ENCODE results near the gene TMEM30A.
A peak's percentile ranks its signal among the peaks of the same experiment; 100 is the strongest.

TMEM30A gene

GRCh38 chr6:75266716-75267291 lies 17.8 kb downstream of the TMEM30A start:
- Histone ChIP-seq H3K36me3 (ENCODE audit: insufficient read depth, low read length) (peaks cover 38% of the 10 kb centered on the region; the same call in 1 of the 2 replicates), H3K9me2 (replicated peaks; ENCODE audit: low read depth, low read length) (no peaks in the 10 kb centered on the region), H3K9me3 (ENCODE audit: insufficient read depth, low read depth, low read length) (no peaks in the 10 kb centered on the region), H3K79me2 (ENCODE audit: insufficient read depth, low read length) (peaks cover 44% of the 10 kb centered on the region), H3K27me3 (ENCODE audit: insufficient read depth, low read length, poor library complexity, severe bottlenecking) (no peaks in the 10 kb centered on the region), H3K4me1 (ENCODE audit: insufficient read depth, low read length, poor library complexity, severe bottlenecking) (peaks cover 17% of the 10 kb centered on the region), H2AFZ (ENCODE audit: low read length) (no peak overlapping the region), H3K4me2 (ENCODE audit: low read depth, low read length, poor library complexity, severe bottlenecking) (peak overlapping the region; percentile 53), H3K4me3 (ENCODE audit: low read length, poor library complexity, severe bottlenecking) (peak overlapping the region; percentile 17), H3F3A (ENCODE audit: low read depth) (no peaks in the 10 kb centered on the region), H3K9ac (ENCODE audit: low read depth, low read length, poor library complexity, severe bottlenecking) (no peak overlapping the region), H4K20me1 (ENCODE audit: insufficient read depth, low read length, poor library complexity, severe bottlenecking) (peaks cover 40% of the 10 kb centered on the region)
- peak; percentile 95 for TF ChIP-seq CTCF (conservative IDR thresholded peaks at IDR 0.05; ENCODE audit: low read length)
- no peak for TF ChIP-seq EZH2phosphoT487 (IDR thresholded peaks at IDR 0.05; ENCODE audit: borderline replicate concordance)

- Histone ChIP-seq H3K9me3 (ENCODE audit: insufficient read depth, low read depth, low read length) (no peaks in the 10 kb centered on the region), H3K36me3 (ENCODE audit: insufficient read depth, low read length) (peaks cover 61% of the 10 kb centered on the region), H3K4me2 (ENCODE audit: low read depth, low read length, poor library complexity, severe bottlenecking) (no peak overlapping the region), H3K9me2 (replicated peaks; ENCODE audit: low read depth, low read length) (no peaks in the 10 kb centered on the region), H3K9ac (ENCODE audit: low read depth, low read length, poor library complexity, severe bottlenecking) (no peak overlapping the region), H2AFZ (ENCODE audit: low read length) (no peak overlapping the region), H3K4me1 (ENCODE audit: insufficient read depth, low read length, poor library complexity, severe bottlenecking) (peaks cover 17% of the 10 kb centered on the region), H3F3A (ENCODE audit: low read depth) (no peaks in the 10 kb centered on the region), H3K27me3 (ENCODE audit: insufficient read depth, low read length, poor library complexity, severe bottlenecking) (no peaks in the 10 kb centered on the region), H3K4me3 (ENCODE audit: low read length, poor library complexity, severe bottlenecking) (no peak overlapping the region), H4K20me1 (ENCODE audit: insufficient read depth, low read length, poor library complexity, severe bottlenecking) (peaks cover 24% of the 10 kb centered on the region), H3K79me2 (ENCODE audit: insufficient read depth, low read length) (peaks cover 15% of the 10 kb centered on the region; the same call in 1 of the 2 replicates)
- TF ChIP-seq CTCF (conservative IDR thresholded peaks at IDR 0.05; ENCODE audit: low read length) (no peak), EZH2phosphoT487 (IDR thresholded peaks at IDR 0.05; ENCODE audit: borderline replicate concordance) (no peak)
Measured at GRCh38 chr6:75263401-75263750, 21.2 kb downstream of the TMEM30A start.

- Histone ChIP-seq H3K27me3 (ENCODE audit: insufficient read depth, low read length, poor library complexity, severe bottlenecking) (no peaks in the 10 kb centered on the region), H3K9me3 (ENCODE audit: insufficient read depth, low read depth, low read length) (no peaks in the 10 kb centered on the region), H3K4me3 (ENCODE audit: low read length, poor library complexity, severe bottlenecking) (no peak overlapping the region), H3K9me2 (replicated peaks; ENCODE audit: low read depth, low read length) (no peaks in the 10 kb centered on the region), H3K9ac (ENCODE audit: low read depth, low read length, poor library complexity, severe bottlenecking) (no peak overlapping the region), H3K79me2 (ENCODE audit: insufficient read depth, low read length) (peaks cover 12% of the 10 kb centered on the region; the same call in 1 of the 2 replicates), H3F3A (ENCODE audit: low read depth) (no peaks in the 10 kb centered on the region), H3K4me2 (ENCODE audit: low read depth, low read length, poor library complexity, severe bottlenecking) (no peak overlapping the region), H2AFZ (ENCODE audit: low read length) (no peak overlapping the region), H4K20me1 (ENCODE audit: insufficient read depth, low read length, poor library complexity, severe bottlenecking) (peaks cover 19% of the 10 kb centered on the region), H3K4me1 (ENCODE audit: insufficient read depth, low read length, poor library complexity, severe bottlenecking) (peaks cover 12% of the 10 kb centered on the region), H3K36me3 (ENCODE audit: insufficient read depth, low read length) (peaks cover 65% of the 10 kb centered on the region)
- TF ChIP-seq EZH2phosphoT487 (IDR thresholded peaks at IDR 0.05; ENCODE audit: borderline replicate concordance) = no peak
- no peak for TF ChIP-seq CTCF (conservative IDR thresholded peaks at IDR 0.05; ENCODE audit: low read length)
Measured at GRCh38 chr6:75262716-75263400, 21.7 kb downstream of the TMEM30A start.
